ENCODE results near the gene FMNL3. TPM values are rescaled to one million over a fixed set of nuclear protein-coding genes. Genes with fewer than 3 reads are reported as not detected.

FMNL3 gene, protein sequence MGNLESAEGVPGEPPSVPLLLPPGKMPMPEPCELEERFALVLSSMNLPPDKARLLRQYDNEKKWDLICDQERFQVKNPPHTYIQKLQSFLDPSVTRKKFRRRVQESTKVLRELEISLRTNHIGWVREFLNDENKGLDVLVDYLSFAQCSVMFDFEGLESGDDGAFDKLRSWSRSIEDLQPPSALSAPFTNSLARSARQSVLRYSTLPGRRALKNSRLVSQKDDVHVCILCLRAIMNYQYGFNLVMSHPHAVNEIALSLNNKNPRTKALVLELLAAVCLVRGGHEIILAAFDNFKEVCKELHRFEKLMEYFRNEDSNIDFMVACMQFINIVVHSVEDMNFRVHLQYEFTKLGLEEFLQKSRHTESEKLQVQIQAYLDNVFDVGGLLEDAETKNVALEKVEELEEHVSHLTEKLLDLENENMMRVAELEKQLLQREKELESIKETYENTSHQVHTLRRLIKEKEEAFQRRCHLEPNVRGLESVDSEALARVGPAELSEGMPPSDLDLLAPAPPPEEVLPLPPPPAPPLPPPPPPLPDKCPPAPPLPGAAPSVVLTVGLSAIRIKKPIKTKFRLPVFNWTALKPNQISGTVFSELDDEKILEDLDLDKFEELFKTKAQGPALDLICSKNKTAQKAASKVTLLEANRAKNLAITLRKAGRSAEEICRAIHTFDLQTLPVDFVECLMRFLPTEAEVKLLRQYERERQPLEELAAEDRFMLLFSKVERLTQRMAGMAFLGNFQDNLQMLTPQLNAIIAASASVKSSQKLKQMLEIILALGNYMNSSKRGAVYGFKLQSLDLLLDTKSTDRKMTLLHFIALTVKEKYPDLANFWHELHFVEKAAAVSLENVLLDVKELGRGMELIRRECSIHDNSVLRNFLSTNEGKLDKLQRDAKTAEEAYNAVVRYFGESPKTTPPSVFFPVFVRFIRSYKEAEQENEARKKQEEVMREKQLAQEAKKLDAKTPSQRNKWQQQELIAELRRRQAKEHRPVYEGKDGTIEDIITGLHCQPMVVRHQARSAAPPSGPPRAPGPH
- total RNA-seq (2014; rRNA removed; shearing (Covaris generic)): 25.5 and 26.9 TPM in 2 replicates

GRCh38 chr12:49707128-49707811 is at the start of gene FMNL3:
Gene FMNL3 (minus strand): TSS chr12:49707405. CDS start chr12:49707180, 225 bp downstream.

GRCh38 chr12:49740930-49741881 is 34.0 kb upstream of the FMNL3 start, which contains the start of gene TMBIM6:
Gene TMBIM6 (plus strand): TSS chr12:49741557. CDS start chr12:49752494, 10,937 bp downstream.

GRCh38 chr12:49623142-49623904 is 83.9 kb downstream of the FMNL3 start, which contains the start of gene PRPF40B:
Gene PRPF40B (plus strand): TSS chr12:49623561. CDS start chr12:49623591, 30 bp downstream.

DNA sequence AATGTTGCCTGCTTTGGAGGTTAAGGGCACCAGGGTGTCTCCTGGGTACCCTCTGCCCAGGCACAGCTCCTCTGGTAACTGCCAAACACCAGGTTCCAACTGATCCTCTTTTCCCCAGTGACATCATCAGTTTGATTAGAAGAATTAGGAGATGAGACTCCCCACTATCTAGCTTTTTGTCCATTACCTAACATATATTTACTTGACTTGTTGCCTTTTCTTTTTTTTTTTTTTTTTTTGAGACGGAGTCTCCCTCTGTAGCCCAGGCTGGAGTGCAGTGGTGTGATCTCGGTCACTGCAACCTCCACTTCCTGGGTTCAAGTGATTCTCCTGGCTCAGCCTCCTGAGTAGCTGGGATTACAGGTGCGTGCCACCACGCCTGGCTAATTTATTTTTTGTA is 101.7 kb downstream of the FMNL3 start, which contains the start of gene FAM186B:
Gene FAM186B (minus strand): TSS at position 101 of the 400 bp plus-strand sequence. CDS start 162 bp downstream, outside the sequence.

Small RNA genes lying within 50 kb of the gene (small RNA-seq; reads per million reads assigned to genes)
- not detected for gene AC020612.2
- not detected for gene HIGD1AP9
- not detected for gene POLR2KP1
- gene RNU6-834P: not detected

Other genes starting within 250 kb of the FMNL3 start
- gene KCNH3, start 168.4 kb downstream of the FMNL3 start, total RNA-seq (2014; rRNA removed; shearing (Covaris generic)): 2.1 and 3.2 TPM in 2 replicates
- 78.9 and 84.6 TPM in 2 replicates for gene MCRS1, start 139.3 kb downstream of the FMNL3 start, total RNA-seq (2014; rRNA removed; shearing (Covaris generic))
- 1.2 and 1.7 TPM in 2 replicates for gene FAM186B, start 101.8 kb downstream of the FMNL3 start, total RNA-seq (2014; rRNA removed; shearing (Covaris generic))
- gene PRPF40B, start 83.8 kb downstream of the FMNL3 start, total RNA-seq (2014; rRNA removed; shearing (Covaris generic)): 18.7 and 24.4 TPM in 2 replicates
- 226 and 240 TPM in 2 replicates for gene TMBIM6, start 34.2 kb upstream of the FMNL3 start, total RNA-seq (2014; rRNA removed; shearing (Covaris generic))
- 26.8 and 29.4 TPM in 2 replicates for gene NCKAP5L, start 121.0 kb upstream of the FMNL3 start, total RNA-seq (2014; rRNA removed; shearing (Covaris generic))
- 3.9 and 4.1 TPM in 2 replicates for gene BCDIN3D, start 135.7 kb upstream of the FMNL3 start, total RNA-seq (2014; rRNA removed; shearing (Covaris generic))
- 1.3 and 2.4 TPM in 2 replicates for gene FAIM2, start 196.5 kb upstream of the FMNL3 start, total RNA-seq (2014; rRNA removed; shearing (Covaris generic))
- not detected in 2 replicates for gene AQP2, start 243.3 kb upstream of the FMNL3 start, total RNA-seq (2014; rRNA removed; shearing (Covaris generic))

Data from A375 (cell line).